Hepatocyte (in vitro differentiated cells): ENCODE results near the gene OR52M1. TPM values are rescaled to one million over a fixed set of nuclear protein-coding genes. Genes with fewer than 3 reads are reported as not detected.

ENCODE experiments used
- DNase-seq: peaks from one replicate; pipeline ENCODE4 v3.0.0-alpha.2; 2016; ENCODE audit warnings: low spot score
- H2AFZ ChIP-seq: fragments of 200-600 bp; sonication (generic); 2 replicates; pipeline ENCODE4 v1.6.0; 2016; ENCODE audit warnings: antibody characterized with exemption, mild to moderate bottlenecking
- H3K27ac ChIP-seq: fragments of 200-600 bp; sonication (generic); 2 replicates; pipeline ENCODE4 v1.5.1; 2016; ENCODE audit warnings: mild to moderate bottlenecking
- H3K27me3 ChIP-seq: fragments of 200-600 bp; sonication (generic); 2 replicates; pipeline ENCODE4 v1.6.1; 2016
- H3K36me3 ChIP-seq: fragments of 200-600 bp; sonication (generic); replicated peaks from 2 replicates; pipeline ENCODE4 v1.5.1; 2016; ENCODE audit warnings: low read depth; ENCODE audit not compliant: insufficient read depth
- H3K4me1 ChIP-seq: fragments of 200-600 bp; sonication (generic); 2 replicates; pipeline ENCODE4 v1.5.1; 2016; ENCODE audit warnings: mild to moderate bottlenecking, moderate library complexity; ENCODE audit not compliant: insufficient read depth
- H3K4me2 ChIP-seq: fragments of 200-600 bp; sonication (generic); 2 replicates; pipeline ENCODE4 v1.6.0; 2016
- H3K4me3 ChIP-seq: fragments of 200-600 bp; sonication (generic); 2 replicates; pipeline ENCODE4 v1.5.1; 2016; ENCODE audit warnings: mild to moderate bottlenecking
- H3K79me2 ChIP-seq: fragments of 200-600 bp; sonication (generic); 2 replicates; pipeline ENCODE4 v1.6.0; 2017; ENCODE audit warnings: mild to moderate bottlenecking
- H3K9me2 ChIP-seq: fragments of 200-600 bp; sonication (generic); replicated peaks from 2 replicates; pipeline ENCODE4 v1.6.0; 2017; ENCODE audit warnings: mild to moderate bottlenecking; ENCODE audit not compliant: insufficient read depth
- H3K9me3 ChIP-seq: fragments of 200-600 bp; sonication (generic); 2 replicates; pipeline ENCODE4 v1.5.1; 2016; ENCODE audit warnings: low read depth, mild to moderate bottlenecking
- H4K20me1 ChIP-seq: fragments of 200-600 bp; sonication (generic); 2 replicates; pipeline ENCODE4 v1.6.0; 2016; ENCODE audit warnings: mild to moderate bottlenecking; ENCODE audit not compliant: insufficient read depth, poor library complexity, severe bottlenecking
- EZH2 ChIP-seq: fragments of 200-600 bp; sonication (generic); IDR thresholded peaks from 2 replicates; pipeline ENCODE4 v1.6.1; 2016; ENCODE audit warnings: antibody characterized with exemption, mild to moderate bottlenecking, borderline replicate concordance
- EZH2phosphoT487 ChIP-seq: fragments of 200-600 bp; sonication (generic); IDR thresholded peaks from one replicate; pipeline ENCODE4 v1.6.1; 2018; ENCODE audit warnings: antibody characterized with exemption, mild to moderate bottlenecking, low read depth, moderate library complexity; ENCODE audit not compliant: unreplicated experiment, severe bottlenecking
- WGBS: methylation state at CpG from one replicate; pipeline ENCODE4 v1.1.6; 2016; ENCODE audit warnings: low lambda C conversion rate; ENCODE audit errors: missing lambda C conversion rate; 5-methylcytosine and 5-hydroxymethylcytosine counted together
- polyA plus RNA-seq: library from polyadenylated mRNA; unstranded; fragments of >200 nt; fragmentation: Nextera tagmentation; extraction: Ambion mirVana; gene quantifications from 2 replicates; pipeline ENCODE4 v1.2.1, GENCODE V29; 2016
- total RNA-seq: library from RNA; depleted of rRNA; stranded (reverse); fragments of >200 nt; gene quantifications from 2 replicates; pipeline ENCODE4 v1.2.3, GENCODE V29; 2014
- TF ChIP-seq, protein P1 (sequence below): fragments of 200-600 bp; sonication (generic); IDR thresholded peaks from 2 replicates; pipeline ENCODE4 v1.5.1; 2016; ENCODE audit warnings: antibody characterized with exemption, mild to moderate bottlenecking; ENCODE audit not compliant: poor library complexity

The OR52M1 gene
- total and polyA plus RNA-seq, 2 experiments from 2014 or later: 0.27 TPM; not detected in 1

- no peaks in the 10 kb centered on the region for H3K79me2 ChIP-seq
- no peak for DNase-seq
- WGBS: 76% methylated on average over 3 of the region's 3 CpGs
- no peaks in the 10 kb centered on the region for H4K20me1 ChIP-seq
- no peak overlapping the region for H3K27ac ChIP-seq
- H3K9me3 ChIP-seq: no peaks in the 10 kb centered on the region
- H2AFZ ChIP-seq: no peak overlapping the region
- H3K27me3 ChIP-seq: no peaks in the 10 kb centered on the region
- no peak overlapping the region for H3K4me3 ChIP-seq
- no peaks in the 10 kb centered on the region for H3K9me2 ChIP-seq
- TF ChIP-seq EZH2phosphoT487 (no peak), EZH2 (no peak)
- TF ChIP-seq, protein P1, sequence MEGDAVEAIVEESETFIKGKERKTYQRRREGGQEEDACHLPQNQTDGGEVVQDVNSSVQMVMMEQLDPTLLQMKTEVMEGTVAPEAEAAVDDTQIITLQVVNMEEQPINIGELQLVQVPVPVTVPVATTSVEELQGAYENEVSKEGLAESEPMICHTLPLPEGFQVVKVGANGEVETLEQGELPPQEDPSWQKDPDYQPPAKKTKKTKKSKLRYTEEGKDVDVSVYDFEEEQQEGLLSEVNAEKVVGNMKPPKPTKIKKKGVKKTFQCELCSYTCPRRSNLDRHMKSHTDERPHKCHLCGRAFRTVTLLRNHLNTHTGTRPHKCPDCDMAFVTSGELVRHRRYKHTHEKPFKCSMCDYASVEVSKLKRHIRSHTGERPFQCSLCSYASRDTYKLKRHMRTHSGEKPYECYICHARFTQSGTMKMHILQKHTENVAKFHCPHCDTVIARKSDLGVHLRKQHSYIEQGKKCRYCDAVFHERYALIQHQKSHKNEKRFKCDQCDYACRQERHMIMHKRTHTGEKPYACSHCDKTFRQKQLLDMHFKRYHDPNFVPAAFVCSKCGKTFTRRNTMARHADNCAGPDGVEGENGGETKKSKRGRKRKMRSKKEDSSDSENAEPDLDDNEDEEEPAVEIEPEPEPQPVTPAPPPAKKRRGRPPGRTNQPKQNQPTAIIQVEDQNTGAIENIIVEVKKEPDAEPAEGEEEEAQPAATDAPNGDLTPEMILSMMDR: no peak
- H3K36me3 ChIP-seq: no peaks in the 10 kb centered on the region
- no peaks in the 10 kb centered on the region for H3K4me1 ChIP-seq
- no peak overlapping the region for H3K4me2 ChIP-seq
Measured at GRCh38 chr11:4589017-4589416, 44.0 kb downstream of the OR52M1 start.

DNA sequence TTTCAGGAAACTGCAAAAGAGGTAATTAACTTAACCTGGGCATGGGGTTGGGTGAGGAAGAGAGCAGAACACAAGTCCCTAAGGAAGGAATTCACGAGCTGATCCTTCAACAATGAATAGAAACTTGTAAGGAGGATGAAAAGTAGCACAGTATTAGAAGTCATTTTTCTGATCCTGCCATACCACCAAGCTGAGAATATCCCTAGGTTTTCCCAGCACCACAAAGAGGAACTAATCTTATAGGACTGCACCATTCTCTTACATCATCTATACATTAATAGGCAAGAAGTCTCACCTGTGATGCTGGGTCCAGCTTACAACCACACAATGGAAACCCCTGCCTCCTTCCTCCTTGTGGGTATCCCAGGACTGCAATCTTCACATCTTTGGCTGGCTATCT is 48.7 kb downstream of the OR52M1 start, which contains the start of gene OR52I1:
Gene OR52I1, plus strand, starts transcription at position 301 of the 400 bp plus-strand sequence. Its CDS starts 0 bp downstream, at position 301.
- Histone ChIP-seq H3K79me2 (no peaks in the 10 kb centered on the region), H3K9me2 (no peaks in the 10 kb centered on the region), H3K9me3 (no peaks in the 10 kb centered on the region), H3K4me3 (no peak within 1 kb of the TSS), H3K4me1 (no peaks in the 10 kb centered on the region), H3K36me3 (no peaks in the 10 kb centered on the region), H3K27ac (no peak within 1 kb of the TSS), H2AFZ (no peak within 1 kb of the TSS), H3K4me2 (no peak within 1 kb of the TSS), H3K27me3 (no peaks in the 10 kb centered on the region), H4K20me1 (no peaks in the 10 kb centered on the region)
- DNase-seq: no peak
- WGBS: 86% methylated on average over 1 of the region's 1 CpG
- TF ChIP-seq EZH2phosphoT487 (no peak), EZH2 (no peak)
- TF ChIP-seq, protein P1: no peak

Other genes starting within 250 kb of the OR52M1 start
- not detected in 2 replicates for gene OR52B4, start 176.8 kb upstream of the OR52M1 start, total RNA-seq
- not detected in 2 replicates for gene OR52B4, start 176.8 kb upstream of the OR52M1 start, polyA plus RNA-seq
- 17.4 and 22.5 TPM in 2 replicates for gene TRIM21, start 151.5 kb upstream of the OR52M1 start, total RNA-seq
- 15.7 and 20.3 TPM in 2 replicates for gene TRIM21, start 151.5 kb upstream of the OR52M1 start, polyA plus RNA-seq
- gene OR52K2, start 95.9 kb upstream of the OR52M1 start, total RNA-seq: not detected in 2 replicates
- not detected in 2 replicates for gene OR52K2, start 95.9 kb upstream of the OR52M1 start, polyA plus RNA-seq
- gene OR52K1, start 62.5 kb upstream of the OR52M1 start, total RNA-seq: 0.04 and 0.07 TPM in 2 replicates
- gene OR52K1, start 62.5 kb upstream of the OR52M1 start, polyA plus RNA-seq: not detected in 2 replicates
- gene OR52I2, start 36.6 kb downstream of the OR52M1 start, total RNA-seq: not detected in 2 replicates
- gene OR52I2, start 36.6 kb downstream of the OR52M1 start, polyA plus RNA-seq: not detected in 2 replicates
- gene OR52I1, start 48.8 kb downstream of the OR52M1 start, total RNA-seq: not detected in 2 replicates
- gene OR52I1, start 48.8 kb downstream of the OR52M1 start, polyA plus RNA-seq: not detected in 2 replicates
- 16.1 and 19.8 TPM in 2 replicates for gene TRIM68, start 63.0 kb downstream of the OR52M1 start, total RNA-seq
- gene TRIM68, start 63.0 kb downstream of the OR52M1 start, polyA plus RNA-seq: 5.9 and 8.3 TPM in 2 replicates
- not detected in 2 replicates for gene OR51D1, start 92.3 kb downstream of the OR52M1 start, total RNA-seq
- gene OR51D1, start 92.3 kb downstream of the OR52M1 start, polyA plus RNA-seq: not detected in 2 replicates
- 1.2 and 1.3 TPM in 2 replicates for gene OR51E1, start 98.8 kb downstream of the OR52M1 start, total RNA-seq
- gene OR51E1, start 98.8 kb downstream of the OR52M1 start, polyA plus RNA-seq: 0.92 and 2.2 TPM in 2 replicates
- gene OR51E2, start 152.7 kb downstream of the OR52M1 start, total RNA-seq: 0.28 and 0.30 TPM in 2 replicates
- gene OR51E2, start 152.7 kb downstream of the OR52M1 start, polyA plus RNA-seq: 0.43 and 0.57 TPM in 2 replicates
- gene MMP26, start 159.6 kb downstream of the OR52M1 start, total RNA-seq: not detected in 2 replicates
- gene MMP26, start 159.6 kb downstream of the OR52M1 start, polyA plus RNA-seq: not detected in 2 replicates
- gene OR51F1, start 224.7 kb downstream of the OR52M1 start, total RNA-seq: not detected in 2 replicates
- not detected in 2 replicates for gene OR51F1, start 224.7 kb downstream of the OR52M1 start, polyA plus RNA-seq